ENCODE measurements around the gene RUVBL2. TPM values are rescaled to one million over a fixed set of nuclear protein-coding genes. Genes with fewer than 3 reads are reported as not detected.
A peak's percentile ranks its signal among the peaks of the same experiment; 100 is the strongest.

The RUVBL2 gene
- total RNA-seq, 1 experiment from 2014 or later: 165 TPM

- Mint-ChIP-seq H3K36me3 (ENCODE audit: insufficient read depth, unreplicated experiment) (peaks cover 44% of the 10 kb centered on the region), H3K27me3 (ENCODE audit: insufficient read depth, unreplicated experiment) (no peaks in the 10 kb centered on the region), H3K27ac (ENCODE audit: unreplicated experiment) (no peak overlapping the region), H3K9me3 (ENCODE audit: unreplicated experiment) (no peaks in the 10 kb centered on the region), H3K4me1 (ENCODE audit: low read depth, unreplicated experiment) (no peaks in the 10 kb centered on the region), H3K4me3 (ENCODE audit: unreplicated experiment) (no peak overlapping the region)
- POLR2A ChIA-PET: no interaction called here
- Histone ChIP-seq H3K4me1 (no peaks in the 10 kb centered on the region), H3K27me3 (replicated peaks; ENCODE audit: control insufficient read depth, insufficient read depth, low read length) (no peaks in the 10 kb centered on the region), H3K9me3 (no peaks in the 10 kb centered on the region), H3K36me3 (ENCODE audit: control insufficient read depth, insufficient read depth, low read length) (peaks cover 3% of the 10 kb centered on the region; the same call in 1 of the 2 replicates), H3K4me3 (ENCODE audit: low read depth, low read length) (no peak overlapping the region)
- no peak for DNase-seq
- intact Hi-C loops (cut with micrococcal nuclease; ENCODE audit: unreplicated experiment): no loop called here
- no peak for TF ChIP-seq CTCF (IDR thresholded peaks at IDR 0.05; ENCODE audit: insufficient read depth in 1 of 2, low read depth in 1 of 2, low read length in 1 of 2, severe bottlenecking in 1 of 2, unreplicated experiment in 1 of 2)
- CTCF ChIA-PET: no interaction called here
- BruUV-seq (replicated peaks): no TSS peak
Measured at GRCh38 chr19:49011194-49011593, 17.5 kb downstream of the RUVBL2 start.

GRCh38 chr19:49014123-49014869 is 20.6 kb downstream of the RUVBL2 start:
- H3K27me3 Mint-ChIP-seq (ENCODE audit: insufficient read depth, unreplicated experiment): no peaks in the 10 kb centered on the region
- no peak for DNase-seq
- intact Hi-C loops (cut with micrococcal nuclease; ENCODE audit: unreplicated experiment): no loop called here
- H3K36me3 ChIP-seq (ENCODE audit: control insufficient read depth, insufficient read depth, low read length): peaks cover 3% of the 10 kb centered on the region; the same call in 1 of the 2 replicates
- no peaks in the 10 kb centered on the region for H3K27me3 ChIP-seq (replicated peaks; ENCODE audit: control insufficient read depth, insufficient read depth, low read length)
- peak overlapping the region; percentile 37 for H3K27ac Mint-ChIP-seq (ENCODE audit: unreplicated experiment)
- no TSS peak for BruUV-seq (replicated peaks)
- ChIA-PET POLR2A (no interaction called here), CTCF (interaction anchor here (0.6 to 0.9 kb wide), 2 partner anchors 21 to 460 kb away, joined by 3 to 8 read pairs; partner anchors contain the start of genes GYS1 and RUVBL2)
- peaks cover 41% of the 10 kb centered on the region for H3K36me3 Mint-ChIP-seq (ENCODE audit: insufficient read depth, unreplicated experiment)
- H3K4me3 Mint-ChIP-seq (ENCODE audit: unreplicated experiment): no peak overlapping the region
- no peak for TF ChIP-seq CTCF (IDR thresholded peaks at IDR 0.05; ENCODE audit: insufficient read depth in 1 of 2, low read depth in 1 of 2, low read length in 1 of 2, severe bottlenecking in 1 of 2, unreplicated experiment in 1 of 2)
- no peaks in the 10 kb centered on the region for H3K9me3 ChIP-seq
- H3K9me3 Mint-ChIP-seq (ENCODE audit: unreplicated experiment): no peaks in the 10 kb centered on the region
- peaks cover 5% of the 10 kb centered on the region for H3K4me1 Mint-ChIP-seq (ENCODE audit: low read depth, unreplicated experiment)
- H3K4me3 ChIP-seq (ENCODE audit: low read depth, low read length): no peak overlapping the region
- 0 out of 2 replicates have a peak, but pooled peaks cover 4% of the 10 kb centered on the region for H3K4me1 ChIP-seq

GRCh38 chr19:49014870-49015255 is 21.2 kb downstream of the RUVBL2 start:
- intact Hi-C loops (cut with micrococcal nuclease; ENCODE audit: unreplicated experiment): no loop called here
- H3K36me3 ChIP-seq (ENCODE audit: control insufficient read depth, insufficient read depth, low read length): peaks cover 1% of the 10 kb centered on the region; the same call in 1 of the 2 replicates
- CTCF ChIA-PET: interaction anchor here (0.6 kb wide), 1 partner anchor 461 kb away, joined by 8 read pairs; no protein-coding TSS in a partner anchor
- TF ChIP-seq CTCF (IDR thresholded peaks at IDR 0.05; ENCODE audit: insufficient read depth in 1 of 2, low read depth in 1 of 2, low read length in 1 of 2, severe bottlenecking in 1 of 2, unreplicated experiment in 1 of 2): no peak
- no peak overlapping the region for H3K27ac Mint-ChIP-seq (ENCODE audit: unreplicated experiment)
- H3K36me3 Mint-ChIP-seq (ENCODE audit: insufficient read depth, unreplicated experiment): peaks cover 40% of the 10 kb centered on the region
- no peak for DNase-seq
- H3K4me3 Mint-ChIP-seq (ENCODE audit: unreplicated experiment): no peak overlapping the region
- no peaks in the 10 kb centered on the region for H3K27me3 Mint-ChIP-seq (ENCODE audit: insufficient read depth, unreplicated experiment)
- 0 out of 2 replicates have a peak, but pooled peaks cover 9% of the 10 kb centered on the region for H3K4me1 ChIP-seq
- H3K9me3 Mint-ChIP-seq (ENCODE audit: unreplicated experiment): no peaks in the 10 kb centered on the region
- no peak overlapping the region for H3K4me3 ChIP-seq (ENCODE audit: low read depth, low read length)
- no TSS peak for BruUV-seq (replicated peaks)
- H3K9me3 ChIP-seq: no peaks in the 10 kb centered on the region
- peaks cover 6% of the 10 kb centered on the region for H3K4me1 Mint-ChIP-seq (ENCODE audit: low read depth, unreplicated experiment)
- POLR2A ChIA-PET: no interaction called here
- H3K27me3 ChIP-seq (replicated peaks; ENCODE audit: control insufficient read depth, insufficient read depth, low read length): no peaks in the 10 kb centered on the region

Measured in Caco-2 (cell line).